Lung (tissue), 12 donors: Measurements from ENCODE around the gene HSF2BP. TPM values are rescaled to one million over a fixed set of nuclear protein-coding genes. Genes with fewer than 3 reads are reported as not detected.

Source experiments
- ATAC-seq: fragments of 200-7000 bp; cut with Tn5 transposase; one replicate; pipeline ENCODE4 v1.9.1; 2020; ENCODE audit warnings: moderate number of reproducible peaks; ENCODE audit not compliant: insufficient read depth, low FRiP score
- DNase-seq, 3 donors: peaks; one replicate each; pipeline ENCODE4 v3.0.0-alpha.2; 2013 to 2017
- H3K27ac ChIP-seq, 2 donors: one replicate each; pipeline ENCODE4 v1.5.1; 2013; ENCODE audit warnings: mild to moderate bottlenecking in 2 of 2, moderate library complexity in 2 of 2, control low read depth in 1 of 2, inconsistent platforms in 1 of 2, low read depth in 1 of 2, low read length in 1 of 2
- H3K27me3 ChIP-seq, 3 donors: one replicate each; pipeline ENCODE4 v1.5.1; 2013; ENCODE audit warnings: low read length in 2 of 3; ENCODE audit not compliant: control insufficient read depth in 3 of 3, insufficient read depth in 3 of 3
- H3K36me3 ChIP-seq, 4 donors: one replicate each; pipeline ENCODE4 v1.5.1; 2013; ENCODE audit warnings: low read length in 4 of 4, mild to moderate bottlenecking in 1 of 4, moderate library complexity in 1 of 4; ENCODE audit not compliant: control insufficient read depth in 4 of 4, insufficient read depth in 4 of 4
- H3K4me1 ChIP-seq, 5 donors: one replicate each; pipeline ENCODE4 v1.5.1; 2013; ENCODE audit warnings: low read length in 5 of 5, mild to moderate bottlenecking in 2 of 5, moderate library complexity in 1 of 5; ENCODE audit not compliant: control insufficient read depth in 5 of 5, insufficient read depth in 5 of 5
- H3K4me3 ChIP-seq: one replicate; pipeline ENCODE4 v1.5.1; 2013; ENCODE audit warnings: mild to moderate bottlenecking, control low read depth, moderate library complexity
- H3K9ac ChIP-seq, 2 donors: one replicate each; pipeline ENCODE4 v1.5.1; 2013; ENCODE audit warnings: low read length in 2 of 2, control low read depth in 1 of 2; ENCODE audit not compliant: insufficient read depth in 1 of 2
- H3K9me3 ChIP-seq, 4 donors: one replicate each; pipeline ENCODE4 v1.5.1; 2013; ENCODE audit warnings: low read length in 3 of 4, mild to moderate bottlenecking in 1 of 4, moderate library complexity in 1 of 4; ENCODE audit not compliant: control insufficient read depth in 4 of 4, insufficient read depth in 3 of 4
- WGBS, 2 donors: extraction: QIAGEN DNeasy Blood & Tissue Kit; methylation state at CpG; one replicate each; pipeline ENCODE4 v1.1.7; 2013; 5-methylcytosine and 5-hydroxymethylcytosine counted together
- polyA plus RNA-seq, 2 donors: library from polyadenylated mRNA; stranded (reverse); fragments of 200-250 nt; gene quantifications; one replicate each; pipeline ENCODE4 v1.2.1, GENCODE V29; 2013
- total RNA-seq, 2 donors: library from RNA; depleted of rRNA in 1 of 2; stranded (reverse); fragments of >200 nt in 1 of 2; gene quantifications; one replicate each; pipeline ENCODE4 v1.2.1, GENCODE V29; 2014 to 2021
- TF ChIP-seq, protein P1 (sequence below): IDR thresholded peaks from 2 replicates; pipeline ENCODE4 v1.5.1; 2012; ENCODE audit warnings: mild to moderate bottlenecking; ENCODE audit errors: control extremely low read depth, extremely low read depth
- donor health status: control.
- donor health status: control.
- donor health status: Bipolar disorder and iron deficiency.
- donor health status: healthy.
- donor health status: DM: yes; HTN: yes; CAD: no.

HSF2BP gene
- total and polyA plus RNA-seq, 4 donors, result 0.46 to 0.71 (median 0.57) TPM

GRCh38 chr21:43609501-43610340, 49.6 kb downstream of the HSF2BP start:
- H3K36me3 ChIP-seq, result no peaks in the 10 kb centered on the region
- ATAC-seq, result no peak

DNA sequence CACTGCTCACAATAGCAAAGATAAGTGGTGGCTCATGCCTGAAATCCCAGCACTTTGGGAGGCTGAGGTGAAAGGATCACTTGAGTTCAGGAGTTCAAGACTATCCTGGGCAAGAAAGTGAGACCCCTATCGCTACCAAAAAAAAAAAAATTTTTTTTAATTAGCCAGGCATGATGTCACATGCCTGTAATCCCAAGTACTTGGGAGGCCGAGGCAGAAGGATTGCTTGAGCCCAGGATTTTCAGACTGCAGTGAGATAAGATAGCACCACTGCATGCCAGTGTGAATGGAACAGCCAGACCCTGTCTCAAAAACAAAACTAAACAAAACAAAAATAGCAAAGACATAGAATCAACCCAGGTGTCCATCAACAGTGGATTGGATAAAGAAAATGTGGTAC, 50.6 kb downstream of the HSF2BP start:
- Histone ChIP-seq H3K36me3 (no peaks in the 10 kb centered on the region), H3K9ac (no peak overlapping the region), H3K27ac (no peak overlapping the region), H3K9me3 (peaks cover 0 to 6% (median 0%) of the 10 kb centered on the region in 4 donors), H3K4me1 (peaks cover 2 to 32% (median 16%) of the 10 kb centered on the region in 5 donors), H3K27me3 (no peaks in the 10 kb centered on the region), H3K4me3 (no peak overlapping the region)
- WGBS, 2 donors, result 87 to 90% methylated on average over 2 of the region's 2 CpGs
- TF ChIP-seq, protein P1, sequence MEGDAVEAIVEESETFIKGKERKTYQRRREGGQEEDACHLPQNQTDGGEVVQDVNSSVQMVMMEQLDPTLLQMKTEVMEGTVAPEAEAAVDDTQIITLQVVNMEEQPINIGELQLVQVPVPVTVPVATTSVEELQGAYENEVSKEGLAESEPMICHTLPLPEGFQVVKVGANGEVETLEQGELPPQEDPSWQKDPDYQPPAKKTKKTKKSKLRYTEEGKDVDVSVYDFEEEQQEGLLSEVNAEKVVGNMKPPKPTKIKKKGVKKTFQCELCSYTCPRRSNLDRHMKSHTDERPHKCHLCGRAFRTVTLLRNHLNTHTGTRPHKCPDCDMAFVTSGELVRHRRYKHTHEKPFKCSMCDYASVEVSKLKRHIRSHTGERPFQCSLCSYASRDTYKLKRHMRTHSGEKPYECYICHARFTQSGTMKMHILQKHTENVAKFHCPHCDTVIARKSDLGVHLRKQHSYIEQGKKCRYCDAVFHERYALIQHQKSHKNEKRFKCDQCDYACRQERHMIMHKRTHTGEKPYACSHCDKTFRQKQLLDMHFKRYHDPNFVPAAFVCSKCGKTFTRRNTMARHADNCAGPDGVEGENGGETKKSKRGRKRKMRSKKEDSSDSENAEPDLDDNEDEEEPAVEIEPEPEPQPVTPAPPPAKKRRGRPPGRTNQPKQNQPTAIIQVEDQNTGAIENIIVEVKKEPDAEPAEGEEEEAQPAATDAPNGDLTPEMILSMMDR, result no peak
- ATAC-seq, result no peak
- no peak for DNase-seq

More at GRCh38 chr21:43609501-43610340, 49.6 kb downstream of the HSF2BP start:
- TF ChIP-seq, protein P1, result no peak
- 36 to 66% methylated on average over 8 of the region's 8 CpGs for WGBS, 2 donors
- peaks cover 0 to 4% (median 0%) of the 10 kb centered on the region in 4 donors for H3K9me3 ChIP-seq
- peak; percentile 88 to 95 (median 94) for DNase-seq
- no peaks in the 10 kb centered on the region for H3K27me3 ChIP-seq
- H3K4me3 ChIP-seq, result no peak overlapping the region
- peak overlapping the region in 1 of 2 donors; percentile 42 for H3K27ac ChIP-seq
- H3K9ac ChIP-seq, result no peak overlapping the region
- peaks cover 2 to 42% (median 15%) of the 10 kb centered on the region in 5 donors for H3K4me1 ChIP-seq

DNA sequence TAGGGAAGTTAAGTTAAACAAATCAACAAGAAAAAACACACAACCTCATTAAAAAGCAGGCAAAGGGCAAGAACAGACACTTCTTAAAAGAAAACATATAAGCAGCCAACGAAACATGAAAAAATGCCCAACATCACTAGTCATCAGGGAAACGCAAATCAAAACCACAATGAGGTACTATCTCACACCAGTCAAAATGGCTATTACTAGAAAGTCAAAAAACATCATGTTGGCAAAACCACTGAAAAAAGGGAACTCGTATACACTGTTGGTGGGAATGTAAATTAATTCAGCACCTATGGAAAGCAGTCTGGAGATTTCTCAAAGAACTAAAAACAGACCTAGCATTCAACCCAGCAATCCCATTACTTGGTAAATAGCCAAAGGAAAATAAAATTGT, 51.1 kb downstream of the HSF2BP start:
- peaks cover 0 to 6% (median 0%) of the 10 kb centered on the region in 4 donors for H3K9me3 ChIP-seq
- 26 to 67% methylated on average over 3 of the region's 3 CpGs for WGBS, 2 donors
- ATAC-seq (no peak), DNase-seq (no peak)
- TF ChIP-seq, protein P1, result no peak
- H3K4me1 ChIP-seq, result peaks cover 2 to 28% (median 16%) of the 10 kb centered on the region in 5 donors
- no peaks in the 10 kb centered on the region for H3K36me3 ChIP-seq
- H3K4me3 ChIP-seq, result no peak overlapping the region
- H3K27me3 ChIP-seq, result no peaks in the 10 kb centered on the region
- H3K9ac ChIP-seq, result no peak overlapping the region
- no peak overlapping the region for H3K27ac ChIP-seq
